ENCODE data around the gene SLC22A12.

GRCh38 chr11:64556044-64556720 is 34.8 kb upstream of the SLC22A12 start:
- TF ChIP-seq CTCF (IDR thresholded peaks at IDR 0.05) (no peak), POLR2A (IDR thresholded peaks at IDR 0.05) (no peak)
